Measurements from ENCODE around the gene SOCS3. TPM values are rescaled to one million over a fixed set of nuclear protein-coding genes. Genes with fewer than 3 reads are reported as not detected.

SOCS3 gene
- total and polyA plus RNA-seq, 10 of the 15 experiments (the other 5 are each of a cell fraction or from before 2014, with no cell fraction given), result 0.05 to 3.9 (median 1.0) TPM

DNA sequence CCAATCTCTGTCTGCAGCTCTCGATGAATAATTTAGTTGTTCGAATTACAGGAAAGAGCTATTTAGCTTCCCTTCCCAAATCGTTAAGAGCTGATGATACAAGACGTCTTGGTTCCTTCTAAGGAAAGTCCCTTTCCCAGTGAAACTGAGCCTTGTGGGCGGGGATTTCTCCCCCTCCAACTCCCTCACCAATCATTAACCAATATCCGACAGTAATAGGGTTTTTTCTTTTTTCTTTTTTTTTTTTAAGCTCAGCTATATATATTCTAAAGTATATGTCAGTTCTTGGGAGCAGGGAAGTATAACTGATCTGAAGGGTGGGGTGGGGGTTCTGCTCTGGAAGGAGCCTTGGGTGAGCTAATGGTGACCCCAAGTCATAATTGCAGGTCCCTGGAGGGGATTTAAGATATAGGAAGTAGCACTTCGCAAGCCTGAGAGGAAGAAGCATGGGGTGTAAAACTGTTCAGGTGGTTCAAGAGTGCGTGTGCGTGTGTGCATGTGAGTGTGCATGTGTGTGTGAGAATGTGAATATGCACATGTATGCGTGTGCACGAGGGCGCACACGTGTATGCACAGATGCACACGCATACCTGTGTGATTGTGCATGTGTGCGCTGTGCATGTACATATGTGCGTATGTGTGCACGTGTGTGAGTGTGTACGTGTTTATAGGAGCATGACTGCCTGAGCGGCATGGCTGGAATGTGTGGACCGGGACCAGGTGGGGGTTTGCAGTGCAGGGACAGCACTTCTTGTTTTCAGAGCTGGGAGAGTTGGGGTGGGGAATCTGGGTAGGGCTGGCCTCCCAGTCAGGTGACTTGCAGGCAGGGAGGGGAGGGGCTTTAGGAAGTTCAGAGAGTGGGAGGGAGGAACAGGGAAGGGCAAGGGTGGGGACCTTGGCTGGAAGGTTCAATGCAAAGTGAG, 42.7 kb downstream of the SOCS3 start (continued):
- TF ChIP-seq, protein P1, sequence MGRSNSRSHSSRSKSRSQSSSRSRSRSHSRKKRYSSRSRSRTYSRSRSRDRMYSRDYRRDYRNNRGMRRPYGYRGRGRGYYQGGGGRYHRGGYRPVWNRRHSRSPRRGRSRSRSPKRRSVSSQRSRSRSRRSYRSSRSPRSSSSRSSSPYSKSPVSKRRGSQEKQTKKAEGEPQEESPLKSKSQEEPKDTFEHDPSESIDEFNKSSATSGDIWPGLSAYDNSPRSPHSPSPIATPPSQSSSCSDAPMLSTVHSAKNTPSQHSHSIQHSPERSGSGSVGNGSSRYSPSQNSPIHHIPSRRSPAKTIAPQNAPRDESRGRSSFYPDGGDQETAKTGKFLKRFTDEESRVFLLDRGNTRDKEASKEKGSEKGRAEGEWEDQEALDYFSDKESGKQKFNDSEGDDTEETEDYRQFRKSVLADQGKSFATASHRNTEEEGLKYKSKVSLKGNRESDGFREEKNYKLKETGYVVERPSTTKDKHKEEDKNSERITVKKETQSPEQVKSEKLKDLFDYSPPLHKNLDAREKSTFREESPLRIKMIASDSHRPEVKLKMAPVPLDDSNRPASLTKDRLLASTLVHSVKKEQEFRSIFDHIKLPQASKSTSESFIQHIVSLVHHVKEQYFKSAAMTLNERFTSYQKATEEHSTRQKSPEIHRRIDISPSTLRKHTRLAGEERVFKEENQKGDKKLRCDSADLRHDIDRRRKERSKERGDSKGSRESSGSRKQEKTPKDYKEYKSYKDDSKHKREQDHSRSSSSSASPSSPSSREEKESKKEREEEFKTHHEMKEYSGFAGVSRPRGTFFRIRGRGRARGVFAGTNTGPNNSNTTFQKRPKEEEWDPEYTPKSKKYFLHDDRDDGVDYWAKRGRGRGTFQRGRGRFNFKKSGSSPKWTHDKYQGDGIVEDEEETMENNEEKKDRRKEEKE (IDR thresholded peaks at IDR 0.05), result no peak
- no peak for TF ChIP-seq SIN3A (IDR thresholded peaks at IDR 0.05; ENCODE audit: low read depth, low read length)
- no peak for TF ChIP-seq HDAC6 (IDR thresholded peaks at IDR 0.05; ENCODE audit: unreplicated experiment)

DNA sequence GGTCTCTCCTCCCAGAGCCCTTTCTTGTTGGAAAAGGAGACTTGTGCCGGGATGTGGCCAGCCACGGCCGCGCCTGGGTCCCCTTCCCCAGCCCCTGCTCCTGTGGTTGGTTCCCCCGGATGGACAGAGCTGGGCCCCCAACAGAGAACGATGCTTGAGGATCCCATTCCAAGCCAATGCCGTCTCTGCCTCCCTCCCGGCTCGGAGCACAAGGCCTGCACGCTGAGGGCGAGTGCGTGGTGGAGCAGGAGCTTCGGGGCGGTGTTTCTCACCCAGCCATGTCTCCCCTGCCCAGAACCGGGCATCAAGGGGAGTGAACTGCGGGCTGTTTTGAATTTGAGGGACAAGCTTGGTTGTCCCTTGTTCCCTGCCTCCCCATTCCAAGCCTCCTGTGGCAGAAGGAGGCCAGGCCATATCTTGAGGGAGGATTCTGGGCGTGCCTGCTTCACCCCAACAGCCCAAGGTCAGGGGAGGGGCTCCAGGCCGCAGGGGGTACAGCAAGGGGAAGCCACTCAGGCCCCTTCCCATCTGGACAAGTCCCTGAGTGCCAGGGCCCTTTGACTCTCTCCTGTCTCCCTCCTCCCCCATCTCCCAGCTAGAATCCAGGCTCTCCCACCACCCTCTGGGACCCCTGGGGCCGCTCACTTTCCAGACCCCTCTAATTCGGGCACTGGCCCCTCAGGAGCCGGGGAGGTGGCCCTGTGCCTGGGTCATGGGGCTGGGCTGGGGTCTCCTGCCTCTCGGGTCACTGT, 43.6 kb downstream of the SOCS3 start:
- RAD21 ChIA-PET (ENCODE audit: unreplicated experiment), result interaction anchor here (0.6 to 5.7 kb wide), 17 partner anchors 16 to 447 kb away, joined by 3 to 81 read pairs (median 4); partner anchors contain the start of genes SOCS3 and TNRC6C
- SMC1A ChIA-PET (ENCODE audit: uncharacterized antibody, unreplicated experiment), result interaction anchor here (0.6 to 7.6 kb wide), 15 partner anchors 13 to 394 kb away, joined by 3 to 91 read pairs (median 4); no protein-coding TSS in a partner anchor
- Histone ChIP-seq H2AFZ (ENCODE audit: control insufficient read depth, low read depth, low read length) (peak overlapping the region; percentile 3), H3K9me3 (replicated peaks; ENCODE audit: control insufficient read depth, insufficient read depth, low read length) (no peaks in the 10 kb centered on the region), H3K27me3 (replicated peaks in 1 of 2; ENCODE audit: control insufficient read depth in 2 of 2, insufficient read depth in 2 of 2, low read length in 1 of 2) (no peaks in the 10 kb centered on the region; a peak in 1 of 4 replicates), H3K4me3 (peak overlapping the region; percentile 70), H3K27ac (ENCODE audit: control insufficient read depth, insufficient read depth) (peak overlapping the region; percentile 76), H3K9ac (ENCODE audit: control insufficient read depth, insufficient read depth, low read length) (peak overlapping the region; percentile 55), H4K20me1 (ENCODE audit: control insufficient read depth, insufficient read depth) (no peaks in the 10 kb centered on the region), H3K36me3 (ENCODE audit: control insufficient read depth in 2 of 2, insufficient read depth in 2 of 2, low read length in 1 of 2) (no peaks in the 10 kb centered on the region), H3K79me2 (ENCODE audit: control insufficient read depth, insufficient read depth, low read length) (no peaks in the 10 kb centered on the region), H3K4me1 (ENCODE audit: control insufficient read depth, insufficient read depth, low read length) (peaks cover 42% of the 10 kb centered on the region), H3K4me2 (ENCODE audit: control insufficient read depth, insufficient read depth) (peak overlapping the region; percentile 58)
- DNase-seq (ENCODE audit: low read depth, low spot score), result no peak
- ATAC-seq, result peak; percentile 13
- in situ Hi-C loops (cut with MboI), result no loop called here
- FAIRE-seq, result no peak
- intact Hi-C loops (cut with micrococcal nuclease; ENCODE audit: unreplicated experiment), result loop anchor here (2.0 kb wide), 2 partner anchors 27 to 41 kb away; no protein-coding TSS in a partner anchor
- CTCF ChIA-PET, result interaction anchor here (0.6 to 5.6 kb wide), 17 partner anchors 9 to 231 kb away, joined by 3 to 30 read pairs (median 4); partner anchors contain the start of gene SOCS3
- BruUV-seq (replicated peaks), result TSS peak; percentile 96
- WGBS (ENCODE audit: insufficient coverage, insufficient replicate concordance, low lambda C conversion rate, missing lambda C conversion rate), result 61% methylated on average over 22 of the region's 22 CpGs
- POLR2A ChIA-PET, result interaction anchor here (0.7 to 3.5 kb wide), 12 partner anchors 9 to 420 kb away, joined by 3 to 17 read pairs (median 5); no protein-coding TSS in a partner anchor
- TF ChIP-seq RAD21 (IDR thresholded peaks at IDR 0.05; ENCODE audit: insufficient read depth, low read depth, low read length) (no peak), MEF2B (IDR thresholded peaks at IDR 0.05; ENCODE audit: partially characterized antibody, poor library complexity, severe bottlenecking) (no peak), ETV6 (conservative IDR thresholded peaks at IDR 0.05 in 1 of 2, IDR thresholded peaks at IDR 0.05 in 1 of 2; ENCODE audit: borderline replicate concordance in 1 of 2, low read depth in 1 of 2) (no peak), SREBF2 (IDR thresholded peaks at IDR 0.05; ENCODE audit: low read length) (no peak), STAT1 (conservative IDR thresholded peaks at IDR 0.05) (no peak), TAF1 (IDR thresholded peaks at IDR 0.05; ENCODE audit: borderline replicate concordance, low read depth, low read length) (no peak), NFIC (IDR thresholded peaks at IDR 0.05; ENCODE audit: low read depth, low read length) (no peak), NR2C1 (IDR thresholded peaks at IDR 0.05) (no peak), SPI1 (IDR thresholded peaks at IDR 0.05; ENCODE audit: borderline replicate concordance, insufficient read depth, low read depth, low read length) (no peak), SUPT20H (IDR thresholded peaks at IDR 0.05; ENCODE audit: borderline replicate concordance, control insufficient read depth, low read depth, low read length) (no peak), ZNF207 (IDR thresholded peaks at IDR 0.05; ENCODE audit: borderline replicate concordance) (no peak)
- TF ChIP-seq, protein P2, sequence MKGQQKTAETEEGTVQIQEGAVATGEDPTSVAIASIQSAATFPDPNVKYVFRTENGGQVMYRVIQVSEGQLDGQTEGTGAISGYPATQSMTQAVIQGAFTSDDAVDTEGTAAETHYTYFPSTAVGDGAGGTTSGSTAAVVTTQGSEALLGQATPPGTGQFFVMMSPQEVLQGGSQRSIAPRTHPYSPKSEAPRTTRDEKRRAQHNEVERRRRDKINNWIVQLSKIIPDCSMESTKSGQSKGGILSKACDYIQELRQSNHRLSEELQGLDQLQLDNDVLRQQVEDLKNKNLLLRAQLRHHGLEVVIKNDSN (IDR thresholded peaks at IDR 0.05; ENCODE audit: borderline replicate concordance, extremely low read length, insufficient read depth, low read depth, low read length), result no peak
